Gastroesophageal sphincter (tissue), 4 donors: ENCODE data around the gene SNX15. TPM values are rescaled to one million over a fixed set of nuclear protein-coding genes. Genes with fewer than 3 reads are reported as not detected.

Experiments
- ATAC-seq: fragments of 150-250 bp; one replicate; pipeline ENCODE4 v1.9.1; 2016; ENCODE audit warnings: mild to moderate bottlenecking, moderate library complexity
- H3K27ac ChIP-seq, 4 donors: fragments of 200-600 bp; sonication (generic) in 3 of 4; 1 replicate in 3 of 4; 2 replicates in 1 of 4; pipeline ENCODE4 v1.5.1; 2016 to 2019
- H3K27me3 ChIP-seq: fragments of 200-600 bp; sonication (generic); one replicate; pipeline ENCODE4 v1.5.1; 2019
- H3K36me3 ChIP-seq, 2 donors: fragments of 200-600 bp; sonication (generic); one replicate each; pipeline ENCODE4 v1.5.1; 2019; ENCODE audit warnings: control low read depth in 1 of 2
- H3K4me1 ChIP-seq, 3 donors: fragments of 200-600 bp; sonication (generic); 1 replicate in 2 of 3; 2 replicates in 1 of 3; pipeline ENCODE4 v1.5.1; 2016 to 2019; ENCODE audit warnings: control low read depth in 2 of 3
- H3K4me3 ChIP-seq, 2 donors: fragments of 200-600 bp; sonication (generic); one replicate each; pipeline ENCODE4 v1.5.1; 2019; ENCODE audit warnings: mild to moderate bottlenecking in 1 of 2, moderate library complexity in 1 of 2
- H3K9me3 ChIP-seq, 3 donors: fragments of 200-600 bp; sonication (generic); one replicate each; pipeline ENCODE4 v1.5.1; 2017 to 2019; ENCODE audit warnings: control low read depth in 2 of 3
- CTCF ChIP-seq, 4 experiments: fragments of 200-600 bp in 2 of 4; fragments of 450-650 bp in 2 of 4; sonication (generic) in 1 of 4; IDR thresholded peaks; one replicate each; pipeline ENCODE4 v1.5.1; 2017 to 2019; ENCODE audit warnings: antibody characterized with exemption in 4 of 4, mild to moderate bottlenecking in 2 of 4, moderate library complexity in 2 of 4
- EP300 ChIP-seq: sonication (generic); formaldehyde crosslinking; IDR thresholded peaks from one replicate; pipeline ENCODE4 v1.6.1; 2017; ENCODE audit warnings: antibody characterized with exemption, mild to moderate bottlenecking
- POLR2A ChIP-seq, 2 donors: fragments of 450-650 bp; IDR thresholded peaks; one replicate each; pipeline ENCODE4 v1.6.1; 2017; ENCODE audit warnings: antibody characterized with exemption in 2 of 2, mild to moderate bottlenecking in 2 of 2, moderate library complexity in 1 of 2
- POLR2AphosphoS5 ChIP-seq: sonication (generic); formaldehyde crosslinking; IDR thresholded peaks from one replicate; pipeline ENCODE4 v1.6.1; 2017; ENCODE audit warnings: antibody characterized with exemption
- WGBS, 2 donors: methylation state at CpG; one replicate each; pipeline ENCODE4 v1.1.5; 2018; ENCODE audit warnings: low coverage in 1 of 2; 5-methylcytosine and 5-hydroxymethylcytosine counted together
- total RNA-seq, 4 donors: library from RNA; depleted of rRNA; stranded (reverse); fragments of >200 nt; gene quantifications; one replicate each; pipeline ENCODE4 v1.1.0, GENCODE V29; 2016

Gene SNX15
- total RNA-seq, 4 donors from 2014 or later = 23.6 to 42.5 (median 30.1) TPM

GRCh38 chr11:65053827-65054508 lies 26.7 kb downstream of the SNX15 start:
- Histone ChIP-seq H3K36me3 (no peaks in the 10 kb centered on the region), H3K27me3 (peaks cover 15% of the 10 kb centered on the region), H3K9me3 (no peaks in the 10 kb centered on the region), H3K27ac (no peak overlapping the region), H3K4me1 (no peaks in the 10 kb centered on the region), H3K4me3 (no peak overlapping the region)
- TF ChIP-seq POLR2AphosphoS5 = no peak
- no peak for TF ChIP-seq POLR2A (IDR thresholded peaks at IDR 0.05)
- TF ChIP-seq CTCF (IDR thresholded peaks at IDR 0.05) = no peak
- TF ChIP-seq EP300 = no peak
- WGBS, 2 donors = 37 to 53% methylated on average over 6 to 8 of the region's 8 CpGs
- no peak for ATAC-seq

GRCh38 chr11:65055538-65055937 lies 28.3 kb downstream of the SNX15 start:
- Histone ChIP-seq H3K27me3 (peaks cover 15% of the 10 kb centered on the region), H3K4me3 (no peak overlapping the region), H3K36me3 (no peaks in the 10 kb centered on the region), H3K27ac (no peak overlapping the region), H3K9me3 (no peaks in the 10 kb centered on the region), H3K4me1 (no peaks in the 10 kb centered on the region)
- TF ChIP-seq POLR2AphosphoS5 = no peak
- TF ChIP-seq CTCF (IDR thresholded peaks at IDR 0.05) = no peak
- TF ChIP-seq POLR2A (IDR thresholded peaks at IDR 0.05) = no peak
- TF ChIP-seq EP300 = no peak
- WGBS, 2 donors = 56 to 75% methylated on average over 1 of the region's 1 CpG
- ATAC-seq = no peak

GRCh38 chr11:65056999-65057398 lies 29.8 kb downstream of the SNX15 start:
- H3K4me3 ChIP-seq = no peak overlapping the region

GRCh38 chr11:65057526-65057925 lies 30.3 kb downstream of the SNX15 start:
- no peak overlapping the region for H3K27ac ChIP-seq
- no peak for ATAC-seq

More at GRCh38 chr11:65056999-65057398, 29.8 kb downstream of the SNX15 start:
- ATAC-seq = no peak
- Histone ChIP-seq H3K27me3 (peaks cover 15% of the 10 kb centered on the region), H3K27ac (no peak overlapping the region), H3K9me3 (no peaks in the 10 kb centered on the region), H3K4me1 (no peaks in the 10 kb centered on the region), H3K36me3 (no peaks in the 10 kb centered on the region)
- TF ChIP-seq POLR2A (IDR thresholded peaks at IDR 0.05) (no peak), CTCF (IDR thresholded peaks at IDR 0.05) (no peak), EP300 (no peak), POLR2AphosphoS5 (no peak)
- 75 to 83% methylated on average over 2 to 4 of the region's 6 CpGs for WGBS, 2 donors

More at GRCh38 chr11:65057526-65057925, 30.3 kb downstream of the SNX15 start:
- Histone ChIP-seq H3K4me1 (no peaks in the 10 kb centered on the region), H3K4me3 (no peak overlapping the region), H3K27me3 (peaks cover 13% of the 10 kb centered on the region), H3K36me3 (no peaks in the 10 kb centered on the region), H3K9me3 (no peaks in the 10 kb centered on the region)
- WGBS, 2 donors = 80 to 86% methylated on average over 2 to 4 of the region's 7 CpGs
- TF ChIP-seq POLR2AphosphoS5 (no peak), CTCF (IDR thresholded peaks at IDR 0.05) (no peak), EP300 (no peak), POLR2A (IDR thresholded peaks at IDR 0.05) (no peak)
